GM23248 (cell line): ENCODE data around the gene ACER2. TPM values are rescaled to one million over a fixed set of nuclear protein-coding genes. Genes with fewer than 3 reads are reported as not detected.

Experiments used
- DNase-seq: peaks from one replicate; pipeline ENCODE4 v3.0.0-alpha.2; 2015
- H2AFZ ChIP-seq: fragments of 200-600 bp; sonication (generic); 2 replicates; pipeline ENCODE4 v1.6.1; 2016; ENCODE audit warnings: antibody characterized with exemption
- H3F3A ChIP-seq: fragments of 200-600 bp; sonication (generic); 2 replicates; pipeline ENCODE4 v1.6.1; 2016; ENCODE audit warnings: mild to moderate bottlenecking, antibody characterized with exemption, mixed run types; ENCODE audit not compliant: insufficient read depth
- H3K27ac ChIP-seq: fragments of 200-600 bp; sonication (generic); 2 replicates; pipeline ENCODE4 v1.5.1; 2016; ENCODE audit warnings: mild to moderate bottlenecking
- H3K27me3 ChIP-seq: fragments of 200-600 bp; sonication (generic); replicated peaks from 2 replicates; pipeline ENCODE4 v1.6.1; 2016; ENCODE audit warnings: mild to moderate bottlenecking; ENCODE audit not compliant: insufficient read depth
- H3K36me3 ChIP-seq: fragments of 200-600 bp; sonication (generic); 2 replicates; pipeline ENCODE4 v1.6.1; 2016; ENCODE audit warnings: low read depth, mild to moderate bottlenecking
- H3K4me1 ChIP-seq: fragments of 200-600 bp; sonication (generic); 2 replicates; pipeline ENCODE4 v1.6.1; 2016; ENCODE audit warnings: mild to moderate bottlenecking; ENCODE audit not compliant: insufficient read depth
- H3K4me2 ChIP-seq: fragments of 200-600 bp; sonication (generic); one replicate; pipeline ENCODE4 v1.6.1; 2016; ENCODE audit warnings: mild to moderate bottlenecking; ENCODE audit not compliant: unreplicated experiment
- H3K4me3 ChIP-seq: fragments of 200-600 bp; sonication (generic); 2 replicates; pipeline ENCODE4 v1.5.1; 2016; ENCODE audit warnings: mild to moderate bottlenecking
- H3K79me2 ChIP-seq: fragments of 200-600 bp; sonication (generic); 2 replicates; pipeline ENCODE4 v1.6.1; 2016; ENCODE audit warnings: mild to moderate bottlenecking; ENCODE audit not compliant: insufficient read depth
- H3K9ac ChIP-seq: fragments of 200-600 bp; sonication (generic); 2 replicates; pipeline ENCODE4 v1.6.1; 2016; ENCODE audit warnings: mild to moderate bottlenecking
- H3K9me2 ChIP-seq: fragments of 200-600 bp; sonication (generic); 2 replicates; pipeline ENCODE4 v1.6.1; 2016; ENCODE audit warnings: mixed run types, mild to moderate bottlenecking, moderate library complexity; ENCODE audit not compliant: insufficient read depth
- H3K9me3 ChIP-seq: fragments of 200-600 bp; sonication (generic); one replicate; pipeline ENCODE4 v1.6.1; 2017; ENCODE audit warnings: low read depth
- H4K20me1 ChIP-seq: fragments of 200-600 bp; sonication (generic); 2 replicates; pipeline ENCODE4 v1.6.0; 2016; ENCODE audit not compliant: insufficient read depth
- EZH2 ChIP-seq: fragments of 200-600 bp; sonication (generic); IDR thresholded peaks from 2 replicates; pipeline ENCODE4 v1.6.1; 2018; ENCODE audit warnings: antibody characterized with exemption, mild to moderate bottlenecking; ENCODE audit not compliant: insufficient read depth, poor library complexity, severe bottlenecking
- EZH2phosphoT487 ChIP-seq: fragments of 200-600 bp; sonication (generic); IDR thresholded peaks from 2 replicates; pipeline ENCODE4 v1.6.1; 2018; ENCODE audit warnings: antibody characterized with exemption, moderate library complexity, mild to moderate bottlenecking, low read depth; ENCODE audit not compliant: insufficient read depth
- WGBS, 2 experiments: methylation state at CpG; one replicate each; pipeline ENCODE4 v1.1.6; 2015 to 2017; ENCODE audit warnings: low lambda C conversion rate in 2 of 2, low coverage in 1 of 2; ENCODE audit errors: missing lambda C conversion rate in 2 of 2; 5-methylcytosine and 5-hydroxymethylcytosine counted together
- in situ Hi-C: fragments of 300-500 bp; cut with MboI; formaldehyde crosslinking; loops from 2 replicates; pipeline ENCODE4 v1.15.0; 2020
- polyA plus RNA-seq: library from polyadenylated mRNA; unstranded; fragments of >200 nt; fragmentation: Nextera tagmentation; extraction: Ambion mirVana; gene quantifications from 2 replicates; pipeline ENCODE4 v1.2.1, GENCODE V29; 2016
- total RNA-seq: library from RNA; depleted of rRNA; stranded (reverse); fragments of >200 nt; shearing (Covaris generic); gene quantifications from 2 replicates; pipeline ENCODE4 v1.2.3, GENCODE V29; 2014

ACER2 gene
- total and polyA plus RNA-seq, 2 experiments from 2014 or later: 0.48 to 0.76 TPM

DNA sequence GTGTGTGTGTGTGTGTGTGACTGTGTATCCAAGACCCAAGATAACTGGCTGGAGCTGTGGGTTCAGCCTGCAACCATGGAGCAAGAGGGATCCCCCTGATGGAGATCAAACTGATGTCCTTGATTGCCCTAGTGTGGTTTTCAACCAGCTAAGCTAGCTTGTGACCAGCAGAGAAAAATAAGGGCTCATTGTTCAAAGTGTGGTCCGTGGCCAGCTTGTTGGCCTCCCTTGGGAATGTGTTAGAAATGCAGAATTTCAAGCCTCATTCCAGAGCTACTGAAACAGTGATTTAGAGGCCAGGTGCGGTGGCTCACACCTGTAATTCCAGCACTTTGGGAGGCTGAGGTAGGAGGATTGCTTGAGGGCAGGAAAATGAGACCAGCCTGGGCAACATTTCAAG is 79.9 kb downstream of the ACER2 start:
- Histone ChIP-seq H3K27ac (no peak overlapping the region), H4K20me1 (no peaks in the 10 kb centered on the region), H3K27me3 (peaks cover 27% of the 10 kb centered on the region), H3K36me3 (no peaks in the 10 kb centered on the region), H3K4me3 (no peak overlapping the region), H3F3A (0 out of 2 replicates have a peak, but pooled peaks cover 9% of the 10 kb centered on the region), H3K4me2 (no peak overlapping the region), H2AFZ (no peak overlapping the region), H3K9ac (no peak overlapping the region), H3K4me1 (peaks cover 5% of the 10 kb centered on the region; the same call in 1 of the 2 replicates), H3K79me2 (no peaks in the 10 kb centered on the region), H3K9me2 (no peaks in the 10 kb centered on the region), H3K9me3 (no peaks in the 10 kb centered on the region)
- no peak for DNase-seq
- WGBS, 2 experiments: 27 to 34% methylated on average over 2 of the region's 2 CpGs
- in situ Hi-C loops: loop anchor here (10.0 kb wide), 1 partner anchor 426 kb away; no protein-coding TSS in a partner anchor
- TF ChIP-seq EZH2phosphoT487: no peak
- no peak for TF ChIP-seq EZH2

DNA sequence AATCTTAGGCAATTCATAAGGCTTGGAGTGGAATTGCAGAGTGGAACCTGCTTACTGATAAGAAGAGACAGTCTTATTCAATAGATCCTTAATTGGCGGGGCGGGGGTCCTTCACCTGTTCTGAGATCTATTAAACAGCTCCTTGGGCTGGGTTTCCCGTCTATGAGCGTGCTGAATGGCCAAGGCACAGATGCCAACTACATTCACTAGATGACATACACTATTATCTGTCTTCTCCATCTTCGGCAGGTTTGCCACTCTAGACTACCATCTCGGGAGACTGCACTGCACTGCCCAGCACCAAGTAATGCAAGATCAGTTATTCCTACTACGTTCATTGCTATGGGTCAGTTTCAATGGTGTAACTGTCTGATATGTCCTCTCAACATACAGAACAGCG is 81.5 kb downstream of the ACER2 start:
- in situ Hi-C loops: no loop called here
- H3K4me1 ChIP-seq: peaks cover 7% of the 10 kb centered on the region; the same call in 1 of the 2 replicates
- no peak for TF ChIP-seq EZH2phosphoT487
- no peaks in the 10 kb centered on the region for H3K9me2 ChIP-seq
- H4K20me1 ChIP-seq: no peaks in the 10 kb centered on the region
- 0 out of 2 replicates have a peak, but pooled peaks cover 9% of the 10 kb centered on the region for H3F3A ChIP-seq
- H3K9ac ChIP-seq: no peak overlapping the region
- H3K79me2 ChIP-seq: no peaks in the 10 kb centered on the region
- H3K27ac ChIP-seq: no peak overlapping the region
- no peak for DNase-seq
- no peaks in the 10 kb centered on the region for H3K36me3 ChIP-seq
- H2AFZ ChIP-seq: no peak overlapping the region
- H3K4me3 ChIP-seq: no peak overlapping the region
- WGBS, 2 experiments: 65 to 69% methylated on average over 8 of the region's 8 CpGs
- peaks cover 27% of the 10 kb centered on the region for H3K27me3 ChIP-seq
- no peaks in the 10 kb centered on the region for H3K9me3 ChIP-seq
- no peak overlapping the region for H3K4me2 ChIP-seq

DNA sequence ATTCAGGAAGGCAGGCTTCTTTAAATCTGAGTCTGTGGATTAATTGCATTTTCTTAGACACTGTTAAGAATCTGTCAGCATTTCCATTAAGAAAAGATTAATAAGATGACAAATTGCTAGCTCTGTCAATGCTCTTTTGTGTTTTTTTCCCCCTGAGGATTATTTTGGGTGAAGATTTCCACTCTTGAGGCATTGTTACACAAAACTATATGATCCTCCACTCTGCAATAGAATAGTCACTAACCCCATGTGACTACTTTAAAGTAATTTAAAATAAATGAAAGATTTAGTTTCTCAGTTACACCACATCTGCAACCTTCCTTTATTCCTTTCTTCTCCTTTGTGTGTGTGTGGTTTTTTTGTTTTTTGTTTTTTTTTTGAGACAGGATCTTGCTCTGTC is 82.0 kb downstream of the ACER2 start:
- DNase-seq: no peak
- Histone ChIP-seq H3K9me3 (no peaks in the 10 kb centered on the region), H3K4me3 (no peak overlapping the region), H3K9ac (no peak overlapping the region), H3K27ac (no peak overlapping the region), H3K4me1 (peaks cover 7% of the 10 kb centered on the region; the same call in 1 of the 2 replicates), H3F3A (0 out of 2 replicates have a peak, but pooled peaks cover 9% of the 10 kb centered on the region), H3K36me3 (no peaks in the 10 kb centered on the region), H3K79me2 (no peaks in the 10 kb centered on the region), H2AFZ (no peak overlapping the region), H4K20me1 (no peaks in the 10 kb centered on the region), H3K9me2 (no peaks in the 10 kb centered on the region), H3K27me3 (peaks cover 27% of the 10 kb centered on the region), H3K4me2 (no peak overlapping the region)
- no peak for TF ChIP-seq EZH2
- no peak for TF ChIP-seq EZH2phosphoT487
- in situ Hi-C loops: no loop called here

DNA sequence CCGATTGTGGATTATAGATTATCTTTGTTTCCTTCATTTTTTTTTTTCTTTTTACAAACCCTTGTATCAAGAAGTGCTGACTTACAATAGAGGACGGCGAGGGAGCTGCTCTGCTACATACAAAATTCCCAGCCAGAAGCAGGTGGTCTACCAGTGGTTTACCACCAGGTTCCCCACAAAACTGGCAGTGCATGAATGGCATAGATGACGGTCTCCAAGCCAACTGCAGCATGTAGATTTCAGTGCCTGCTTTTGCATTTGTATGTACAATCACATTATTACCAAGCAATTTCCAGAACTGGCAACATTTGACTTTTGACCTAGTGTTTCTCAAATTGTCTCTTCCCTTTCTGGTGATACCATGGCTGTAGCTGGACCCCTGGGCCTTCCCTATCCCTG is 84.0 kb downstream of the ACER2 start:
- 49 to 52% methylated on average over 4 of the region's 4 CpGs for WGBS, 2 experiments
- in situ Hi-C loops: no loop called here

More for the DNA sequence above, 84.0 kb downstream of the ACER2 start:
- Histone ChIP-seq H3K9ac (no peak overlapping the region; the same call in 1 of the 2 replicates), H4K20me1 (no peaks in the 10 kb centered on the region), H3K27ac (no peak overlapping the region), H3F3A (0 out of 2 replicates have a peak, but pooled peaks cover 9% of the 10 kb centered on the region), H2AFZ (peak overlapping the region; percentile 76; the same call in 1 of the 2 replicates), H3K9me3 (no peaks in the 10 kb centered on the region), H3K36me3 (no peaks in the 10 kb centered on the region), H3K9me2 (no peaks in the 10 kb centered on the region), H3K4me1 (peaks cover 7% of the 10 kb centered on the region; the same call in 1 of the 2 replicates), H3K79me2 (no peaks in the 10 kb centered on the region), H3K27me3 (peaks cover 26% of the 10 kb centered on the region), H3K4me3 (peak overlapping the region; percentile 78; the same call in 1 of the 2 replicates), H3K4me2 (peak overlapping the region; percentile 88)
- no peak for DNase-seq
- TF ChIP-seq EZH2phosphoT487 (no peak), EZH2 (no peak)
